Vagina (tissue), 2 donors: ENCODE data around the gene CPLANE2.

ENCODE experiments used
- POLR2AphosphoS5 ChIP-seq, 2 donors: sonication (generic); formaldehyde crosslinking; IDR thresholded peaks; one replicate each; pipeline ENCODE4 v1.9.0; 2017; ENCODE audit warnings: antibody characterized with exemption in 2 of 2, mild to moderate bottlenecking in 2 of 2, low read depth in 1 of 2; ENCODE audit not compliant: insufficient read depth in 1 of 2
- TF ChIP-seq, protein P1 (sequence below), 3 experiments: fragments of 450-650 bp in 2 of 3; fragments of 200-600 bp in 1 of 3; sonication (generic) in 1 of 3; IDR thresholded peaks; one replicate each; pipeline ENCODE4 v1.5.1; 2017 to 2019; ENCODE audit warnings: antibody characterized with exemption in 3 of 3, mild to moderate bottlenecking in 2 of 3, moderate library complexity in 2 of 3

DNA sequence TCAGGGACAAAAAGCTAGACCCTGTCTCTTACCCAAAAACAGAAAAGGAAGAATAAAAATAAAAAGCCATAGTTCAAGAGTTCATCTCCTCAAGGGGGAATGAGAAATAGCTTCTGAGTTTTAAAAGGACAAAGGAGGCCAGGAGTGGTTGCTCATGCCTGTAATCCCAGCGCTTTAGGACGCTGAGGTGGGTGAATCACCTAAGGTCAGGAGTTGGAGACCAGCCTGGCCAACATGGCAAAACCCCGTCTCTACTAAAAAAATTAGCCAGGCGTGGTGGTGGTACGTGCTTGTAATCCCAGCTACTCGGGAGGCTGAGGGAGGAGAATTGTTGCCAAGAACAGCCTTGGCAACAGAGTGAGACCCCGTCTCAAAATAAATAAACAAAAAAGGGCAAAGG is 38.6 kb upstream of the CPLANE2 start:
- TF ChIP-seq, protein P1, sequence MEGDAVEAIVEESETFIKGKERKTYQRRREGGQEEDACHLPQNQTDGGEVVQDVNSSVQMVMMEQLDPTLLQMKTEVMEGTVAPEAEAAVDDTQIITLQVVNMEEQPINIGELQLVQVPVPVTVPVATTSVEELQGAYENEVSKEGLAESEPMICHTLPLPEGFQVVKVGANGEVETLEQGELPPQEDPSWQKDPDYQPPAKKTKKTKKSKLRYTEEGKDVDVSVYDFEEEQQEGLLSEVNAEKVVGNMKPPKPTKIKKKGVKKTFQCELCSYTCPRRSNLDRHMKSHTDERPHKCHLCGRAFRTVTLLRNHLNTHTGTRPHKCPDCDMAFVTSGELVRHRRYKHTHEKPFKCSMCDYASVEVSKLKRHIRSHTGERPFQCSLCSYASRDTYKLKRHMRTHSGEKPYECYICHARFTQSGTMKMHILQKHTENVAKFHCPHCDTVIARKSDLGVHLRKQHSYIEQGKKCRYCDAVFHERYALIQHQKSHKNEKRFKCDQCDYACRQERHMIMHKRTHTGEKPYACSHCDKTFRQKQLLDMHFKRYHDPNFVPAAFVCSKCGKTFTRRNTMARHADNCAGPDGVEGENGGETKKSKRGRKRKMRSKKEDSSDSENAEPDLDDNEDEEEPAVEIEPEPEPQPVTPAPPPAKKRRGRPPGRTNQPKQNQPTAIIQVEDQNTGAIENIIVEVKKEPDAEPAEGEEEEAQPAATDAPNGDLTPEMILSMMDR (IDR thresholded peaks at IDR 0.05): no peak
- no peak for TF ChIP-seq POLR2AphosphoS5 (IDR thresholded peaks at IDR 0.05; ENCODE audit: insufficient read depth in 1 of 2, low read depth in 1 of 2)
